NCI-H82 treated with DMSO at 0.1 percent for 48 hours (cell line): ENCODE results near the gene ACR.
"Not testable (repeated sequence)": the region's sequence is repeated elsewhere in the genome, so short reads cannot be mapped to it uniquely, and the experiment has no call there.

Experiments
- DNase-seq: peaks from one replicate; lab custom pipeline; 2025; ENCODE audit not compliant: unreplicated experiment; lab: John Stamatoyannopoulos, UW

Gene ACR

GRCh38 chr22:50731811-50732624, 6.0 kb upstream of the ACR start:
- peak; percentile 0 for DNase-seq

- DNase-seq = no peak
Observed at GRCh38 chr22:50732681-50733080, 5.3 kb upstream of the ACR start.

- DNase-seq = no peak
Observed at GRCh38 chr22:50733521-50734342, 4.3 kb upstream of the ACR start.

GRCh38 chr22:50734343-50734771, 3.6 kb upstream of the ACR start:
- DNase-seq = no peak

DNA sequence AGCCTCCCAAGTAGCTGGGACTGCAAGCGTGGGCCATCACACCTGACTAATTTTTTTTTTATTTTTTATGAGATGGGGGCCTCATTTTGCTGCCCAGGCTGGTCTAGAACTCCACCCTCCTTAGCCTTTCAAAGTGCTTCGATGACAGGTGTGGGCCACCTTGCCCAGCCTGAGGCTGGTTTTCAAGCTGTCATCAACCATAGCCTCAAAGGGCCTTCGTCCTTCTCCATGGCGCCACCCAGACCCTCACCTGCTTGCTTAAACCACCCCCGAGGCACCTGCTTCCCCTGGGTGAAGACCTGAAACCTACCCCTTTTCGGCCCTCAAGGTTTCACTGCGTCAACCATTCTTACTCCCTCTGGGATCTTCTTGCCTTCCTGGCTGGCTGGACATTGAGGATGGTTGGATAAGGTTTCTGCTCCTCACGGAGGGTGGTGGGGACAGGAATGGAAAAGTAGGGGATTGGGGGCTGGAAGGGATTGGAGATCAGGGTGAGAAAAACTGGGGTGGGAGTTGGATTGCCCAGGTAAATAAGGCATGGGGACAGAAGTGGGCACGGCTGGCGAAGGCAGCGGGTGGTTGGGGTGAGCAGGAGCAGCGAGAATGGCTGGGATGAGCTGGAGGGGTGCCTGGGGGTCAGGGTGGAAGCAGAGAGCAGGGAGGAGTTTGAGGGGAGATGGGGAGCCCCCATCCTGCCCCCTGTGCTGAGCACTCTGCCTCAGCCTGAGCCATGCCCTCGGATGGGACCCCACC, 2.8 kb upstream of the ACR start:
- no peak for DNase-seq

GRCh38 chr22:50735739-50736030, 2.3 kb upstream of the ACR start:
- DNase-seq = no peak

- no peak for DNase-seq
Observed at GRCh38 chr22:50738649-50739227, 734 bp downstream of the ACR start.

GRCh38 chr22:50739279-50739691, 1.3 kb downstream of the ACR start:
- no peak for DNase-seq

- no peak for DNase-seq
Observed at GRCh38 chr22:50739894-50740293, 1.9 kb downstream of the ACR start.

DNA sequence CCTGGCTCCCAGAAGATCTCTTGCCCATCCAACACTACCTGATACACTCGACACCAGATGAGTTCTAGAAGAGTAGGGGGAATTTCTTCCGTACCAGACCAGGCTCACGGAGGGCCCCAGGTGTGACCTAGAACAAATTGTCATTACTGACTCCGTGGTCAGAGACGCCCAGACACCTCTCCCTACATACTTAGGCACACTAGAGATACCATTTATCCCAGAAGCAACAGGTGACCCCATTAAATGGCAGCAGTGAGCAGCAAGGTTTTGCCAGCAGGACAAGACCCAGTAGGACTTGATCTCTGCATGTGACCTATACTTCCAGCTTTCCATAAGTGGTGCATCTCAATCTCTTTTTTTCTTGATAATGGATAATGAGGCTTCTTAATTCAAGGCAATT, 2.7 kb downstream of the ACR start:
- DNase-seq = not testable (repeated sequence)

DNA sequence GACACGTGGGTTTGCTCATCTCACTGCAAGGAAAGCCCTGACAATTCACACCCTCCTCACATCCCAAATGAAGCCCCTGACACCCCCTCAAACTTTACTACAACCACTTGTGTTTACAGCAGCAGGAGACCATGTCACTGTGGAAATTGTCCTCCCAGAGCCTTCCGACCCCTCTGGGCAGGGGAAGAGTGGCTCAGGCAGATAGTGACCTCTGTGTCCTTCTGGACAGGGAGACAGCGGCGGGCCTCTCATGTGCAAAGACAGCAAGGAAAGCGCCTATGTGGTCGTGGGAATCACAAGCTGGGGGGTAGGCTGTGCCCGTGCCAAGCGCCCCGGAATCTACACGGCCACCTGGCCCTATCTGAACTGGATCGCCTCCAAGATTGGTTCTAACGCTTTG, 6.4 kb downstream of the ACR start:
- not testable (repeated sequence) for DNase-seq

- DNase-seq = not testable (repeated sequence)
Observed at GRCh38 chr22:50747521-50747920, 9.5 kb downstream of the ACR start.

DNA sequence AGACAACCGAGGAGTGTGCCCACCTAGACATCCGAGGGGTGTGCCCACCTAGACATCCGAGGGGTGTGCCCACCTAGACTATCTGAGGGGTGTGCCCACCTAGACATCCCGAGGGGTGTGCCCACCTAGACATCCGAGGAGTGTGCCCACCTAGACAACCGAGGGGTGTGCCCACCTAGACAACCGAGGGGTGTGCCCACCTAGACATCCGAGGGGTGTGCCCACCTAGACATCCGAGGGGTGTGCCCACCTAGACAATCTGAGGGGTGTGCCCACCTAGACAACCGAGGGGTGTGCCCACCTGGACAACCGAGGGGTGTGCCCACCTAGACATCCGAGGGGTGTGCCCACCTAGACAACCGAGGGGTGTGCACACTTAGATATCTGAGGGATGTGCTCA, 10.6 kb downstream of the ACR start:
- not testable (repeated sequence) for DNase-seq

DNA sequence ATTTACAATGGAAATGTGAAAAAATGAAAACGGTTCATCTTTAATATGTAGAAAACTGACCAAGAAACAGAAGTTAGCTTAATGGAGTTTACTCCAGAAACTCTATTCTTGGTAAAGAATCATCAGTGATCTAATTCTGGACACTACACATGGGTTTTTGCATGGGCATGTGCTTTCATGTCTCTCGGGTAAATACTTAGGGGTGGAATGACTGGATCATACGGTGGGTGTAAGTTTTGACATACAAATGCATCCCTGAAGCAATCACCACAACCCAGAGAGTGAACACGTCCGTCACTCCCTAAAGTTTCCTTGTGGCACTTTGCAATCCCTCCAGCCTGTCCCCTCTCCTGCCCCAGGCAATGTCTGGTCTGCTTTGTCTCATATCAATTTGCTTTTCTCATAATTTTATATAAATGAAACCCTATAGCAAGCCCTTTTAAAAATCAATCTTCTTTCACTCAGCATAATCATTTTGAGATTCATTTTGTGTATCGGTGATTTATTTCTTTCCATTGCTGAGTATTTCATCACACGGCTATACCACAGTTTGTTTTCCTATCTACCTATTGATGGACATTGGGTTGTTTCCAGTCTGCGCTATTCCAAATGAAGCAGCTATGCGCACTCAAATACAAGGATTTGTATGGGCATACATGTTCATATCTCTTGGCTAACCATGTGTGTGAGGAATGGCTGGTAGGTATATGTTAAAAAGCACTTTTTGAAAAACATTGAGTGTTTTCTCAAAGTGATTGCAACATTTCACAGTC, 11.5 kb downstream of the ACR start:
- DNase-seq = not testable (repeated sequence)

DNA sequence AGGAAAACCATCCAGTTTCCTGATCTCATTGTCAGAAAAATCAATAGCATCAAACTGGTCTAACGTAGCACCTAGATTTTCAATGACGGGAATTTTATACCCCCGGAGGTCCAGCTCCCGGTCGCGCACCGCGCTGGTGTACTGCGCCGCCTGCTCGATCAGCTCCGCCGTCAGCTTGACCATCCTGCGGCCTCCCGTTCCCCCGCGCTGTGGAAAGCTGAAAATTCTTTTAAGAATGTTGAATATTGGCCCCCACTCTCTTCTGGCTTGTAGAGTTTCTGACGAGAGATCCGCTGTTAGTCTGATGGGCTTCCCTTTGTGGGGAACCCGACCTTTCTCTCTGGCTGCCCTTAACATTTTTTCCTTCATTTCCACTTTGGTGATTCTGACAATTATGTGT, 17.2 kb downstream of the ACR start:
- not testable (repeated sequence) for DNase-seq

GRCh38 chr22:50756406-50756805, 18.4 kb downstream of the ACR start:
- DNase-seq = not testable (repeated sequence)

GRCh38 chr22:50756949-50757491, 19.0 kb downstream of the ACR start:
- peak; percentile 0 for DNase-seq

DNA sequence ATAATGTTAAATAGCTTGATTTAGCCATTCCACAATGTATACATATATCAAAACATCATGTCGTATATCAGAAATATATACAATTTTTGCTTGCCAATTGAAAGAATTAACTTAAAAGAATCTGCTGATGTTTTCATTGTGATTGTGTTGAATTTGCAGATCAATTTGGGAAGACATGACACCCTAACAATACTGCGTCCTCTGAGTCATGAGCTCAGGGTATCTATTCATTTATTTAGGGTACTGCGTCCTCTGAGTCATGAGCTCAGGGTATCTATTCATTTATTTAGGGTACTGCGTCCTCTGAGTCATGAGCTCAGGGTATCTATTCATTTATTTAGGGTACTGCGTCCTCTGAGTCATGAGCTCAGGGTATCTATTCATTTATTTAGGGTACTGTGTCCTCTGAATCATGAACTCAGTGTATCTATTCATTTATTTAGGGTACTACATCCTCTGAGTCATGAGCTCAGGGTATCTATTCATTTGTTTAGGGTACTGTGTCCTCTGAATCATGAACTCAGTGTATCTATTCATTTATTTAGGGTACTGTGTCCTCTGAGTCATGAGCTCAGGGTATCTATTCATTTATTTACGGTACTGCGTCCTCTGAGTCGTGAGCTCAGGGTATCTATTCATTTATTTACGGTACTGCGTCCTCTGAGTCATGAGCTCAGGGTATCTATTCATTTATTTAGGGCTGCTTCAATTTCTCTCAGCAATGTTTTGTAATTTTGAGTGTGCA, 21.8 kb downstream of the ACR start:
- not testable (repeated sequence) for DNase-seq

GRCh38 chr22:50761829-50762228, 23.8 kb downstream of the ACR start:
- not testable (repeated sequence) for DNase-seq
